HG02798 (cell line): ENCODE measurements around the gene PARP12.

Experiments used
- ATAC-seq: cut with Tn5 transposase; IDR thresholded peaks from one replicate; pipeline ENCODE4 v1.9.1; 2021; ENCODE audit warnings: mild to moderate bottlenecking; ENCODE audit not compliant: unreplicated experiment, poor library complexity

Gene PARP12

DNA sequence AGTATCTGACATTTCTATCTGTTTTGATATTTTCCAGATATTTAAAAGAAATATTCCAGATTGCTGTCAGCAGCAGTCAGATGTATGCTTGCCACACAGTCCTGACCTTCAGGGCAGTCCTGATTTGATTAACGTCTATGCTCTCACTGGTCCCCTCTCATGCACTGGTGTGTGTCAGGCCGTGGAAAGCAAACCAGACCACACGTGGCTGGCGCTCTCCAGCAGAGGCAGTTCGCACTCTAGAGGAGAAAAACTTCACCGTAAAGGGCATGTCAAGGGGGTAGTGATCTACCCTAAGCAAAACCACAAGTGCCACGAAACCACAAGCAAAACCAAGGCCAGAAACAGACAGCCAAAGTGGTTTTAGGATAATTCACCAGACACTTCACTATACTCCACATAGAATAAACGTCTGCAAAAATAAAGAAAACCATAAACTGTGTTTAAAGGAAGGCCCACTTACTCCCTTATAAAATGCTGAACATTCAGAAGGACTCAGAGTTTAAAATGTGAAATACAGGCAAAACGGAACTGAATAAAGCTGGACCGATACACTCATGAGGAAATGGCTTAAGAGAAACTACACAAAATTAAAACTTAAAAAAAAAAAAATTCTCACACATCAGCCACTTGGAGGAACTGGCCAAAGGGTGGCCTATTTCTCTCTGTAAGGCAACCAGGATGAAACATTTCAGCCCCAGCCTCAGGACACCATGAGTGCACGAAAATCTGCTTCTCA lies 26.4 kb downstream of the PARP12 start:
- no peak for ATAC-seq

DNA sequence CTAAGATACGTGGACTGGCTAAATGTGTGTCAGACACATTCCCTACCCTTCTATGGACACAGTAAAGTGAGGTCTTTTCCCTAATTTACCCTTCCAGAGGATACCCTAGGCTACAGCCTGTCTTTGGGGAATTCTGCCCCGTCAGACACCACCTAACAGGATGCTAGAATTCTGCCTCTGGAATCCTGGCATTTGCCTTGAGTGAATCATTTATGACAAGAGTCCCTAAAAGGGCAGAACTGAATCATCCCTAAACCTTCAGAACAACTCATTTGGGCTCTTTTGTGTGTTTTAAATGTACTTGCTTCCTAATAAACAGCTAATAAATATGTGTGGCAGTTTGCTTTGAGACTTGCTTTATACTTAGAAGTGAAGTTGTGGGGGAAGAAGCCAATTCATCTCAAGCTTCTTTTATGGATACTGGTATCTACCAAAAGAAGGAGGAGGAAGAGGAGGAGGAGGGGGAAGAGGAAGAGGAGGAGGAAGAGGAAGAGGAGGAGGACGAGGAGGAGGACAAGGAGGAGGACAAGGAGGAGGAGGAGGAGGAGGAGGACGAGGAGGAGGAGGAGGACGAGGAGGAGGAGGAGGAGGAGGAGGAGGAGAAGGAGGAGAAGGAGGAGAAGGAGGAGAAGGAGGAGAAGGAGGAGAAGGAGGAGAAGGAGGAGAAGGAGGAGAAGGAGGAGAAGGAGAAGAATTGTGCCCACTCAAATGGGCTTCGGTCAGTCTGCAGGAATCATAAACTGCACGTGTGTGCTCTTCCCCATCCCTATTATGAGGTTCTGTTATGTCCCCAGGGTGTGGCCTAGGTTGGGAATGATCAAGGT lies 27.1 kb downstream of the PARP12 start:
- no peak for ATAC-seq

DNA sequence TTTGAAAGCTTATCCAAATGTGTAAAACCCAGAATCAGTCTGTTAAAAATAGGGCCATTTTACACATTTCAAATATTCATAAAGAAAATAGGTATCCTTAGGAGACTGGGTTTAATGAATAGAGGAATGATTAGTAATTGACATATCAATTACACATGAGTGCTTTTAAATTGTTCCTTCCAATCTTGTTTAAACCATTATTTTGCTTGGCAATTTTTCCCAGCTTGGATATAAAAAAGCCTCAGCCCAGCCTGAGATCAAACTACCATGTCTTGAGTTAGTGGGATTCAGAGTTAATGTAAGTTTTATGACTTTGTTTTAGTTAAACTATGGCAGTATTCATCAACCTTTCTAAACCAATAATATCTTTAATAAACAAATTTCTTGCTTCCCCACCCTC lies 28.3 kb downstream of the PARP12 start:
- ATAC-seq: no peak

DNA sequence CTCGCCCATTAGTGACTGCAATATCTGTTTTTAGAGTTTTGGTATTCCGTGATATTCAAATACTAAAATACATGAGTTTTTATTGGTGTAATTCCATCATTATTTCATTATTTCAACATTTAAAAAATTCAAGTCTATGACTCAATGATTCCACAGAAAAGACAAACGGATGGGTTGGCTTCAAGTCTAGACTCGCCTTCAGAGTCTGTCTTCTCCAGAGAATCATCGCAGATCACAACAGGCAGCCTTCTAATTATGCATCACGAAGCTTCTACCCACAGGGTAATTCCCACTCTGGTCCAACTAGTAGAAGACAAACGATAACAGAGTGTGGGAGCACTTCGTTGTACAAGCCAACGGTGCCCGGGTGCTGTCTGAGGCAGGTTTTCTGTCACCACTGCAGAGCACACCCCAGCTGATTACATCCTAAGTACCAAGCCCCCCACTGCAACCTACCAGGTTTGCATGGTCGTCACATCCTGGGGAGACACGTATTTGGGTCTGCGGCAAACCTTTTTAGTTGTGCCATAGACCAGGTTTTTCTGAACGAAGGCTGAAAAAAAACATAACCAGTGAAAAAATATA lies 28.9 kb downstream of the PARP12 start:
- no peak for ATAC-seq

DNA sequence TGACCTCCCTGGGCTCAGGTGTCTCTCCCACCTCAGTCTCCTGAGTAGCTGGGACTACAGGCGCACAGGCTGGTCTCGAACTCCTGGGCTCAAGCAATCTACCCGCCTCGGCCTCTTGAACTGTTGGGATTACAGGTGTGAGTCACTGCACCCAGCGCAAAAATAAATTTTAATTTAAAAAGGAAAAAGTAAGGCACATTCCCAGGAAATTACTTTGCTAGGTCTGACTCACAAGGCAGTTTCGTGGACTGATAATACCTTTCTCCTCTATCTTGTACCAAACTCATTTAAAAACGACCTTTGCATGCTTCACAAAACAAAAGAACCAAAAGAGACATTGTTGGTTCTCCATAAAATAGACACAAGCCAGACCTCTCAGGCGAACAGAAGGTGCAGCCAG lies 29.7 kb downstream of the PARP12 start:
- ATAC-seq: no peak

DNA sequence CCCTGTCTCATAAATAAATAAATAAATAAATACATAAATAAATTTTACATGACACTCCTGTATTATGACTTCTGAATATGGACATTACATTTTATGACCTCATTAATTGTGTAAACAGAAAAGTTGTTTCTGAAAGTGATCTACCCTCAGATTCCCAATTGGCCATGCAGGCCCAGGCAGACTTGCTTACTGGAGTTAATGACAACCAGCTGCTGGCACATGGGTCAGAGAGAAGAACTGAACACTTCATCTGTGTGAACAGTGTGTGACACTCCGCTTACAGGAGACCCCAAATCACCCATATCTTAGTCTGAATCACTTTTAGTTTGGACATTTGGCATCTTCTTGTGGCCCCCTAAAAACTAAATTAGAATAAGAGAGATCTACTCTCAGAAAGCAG lies 31.4 kb downstream of the PARP12 start:
- ATAC-seq: no peak

DNA sequence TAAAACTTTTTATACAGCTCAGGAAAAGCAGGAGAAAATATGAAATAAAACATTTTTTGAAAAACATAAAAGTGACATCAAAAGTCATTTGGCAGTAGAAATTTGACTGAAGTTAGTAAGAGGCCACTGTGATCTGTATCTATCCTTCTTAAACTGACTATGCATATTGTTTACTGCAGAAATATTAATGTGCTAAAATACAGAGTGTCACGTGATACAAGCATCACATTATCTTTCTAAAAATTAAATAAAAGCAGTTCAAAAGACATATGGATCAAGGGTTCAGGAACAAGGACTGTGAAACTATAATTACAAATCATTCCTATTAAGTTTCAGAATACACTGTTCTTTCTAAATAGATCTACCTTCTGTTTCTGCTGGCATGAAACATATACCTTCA lies 33.7 kb downstream of the PARP12 start:
- ATAC-seq: no peak

DNA sequence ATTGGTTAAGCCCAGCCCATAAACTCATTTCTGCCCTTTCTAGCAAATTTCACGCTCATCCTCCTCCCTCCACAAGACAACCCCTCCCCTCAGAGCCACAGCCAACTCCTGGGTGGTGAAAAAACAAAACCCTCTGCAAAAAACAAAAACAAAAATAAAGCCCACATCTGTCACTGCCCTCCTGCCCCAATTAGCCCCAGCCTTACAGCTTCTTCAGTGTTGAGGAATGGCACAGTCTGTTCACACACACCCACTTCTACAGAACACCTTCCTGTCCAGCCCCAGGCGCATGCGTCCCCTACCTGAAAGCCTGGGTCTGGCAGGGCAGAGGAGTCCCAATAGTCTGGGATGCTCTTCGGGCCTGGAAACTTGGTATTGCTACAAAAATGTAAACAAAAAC lies 34.4 kb downstream of the PARP12 start:
- no peak for ATAC-seq

DNA sequence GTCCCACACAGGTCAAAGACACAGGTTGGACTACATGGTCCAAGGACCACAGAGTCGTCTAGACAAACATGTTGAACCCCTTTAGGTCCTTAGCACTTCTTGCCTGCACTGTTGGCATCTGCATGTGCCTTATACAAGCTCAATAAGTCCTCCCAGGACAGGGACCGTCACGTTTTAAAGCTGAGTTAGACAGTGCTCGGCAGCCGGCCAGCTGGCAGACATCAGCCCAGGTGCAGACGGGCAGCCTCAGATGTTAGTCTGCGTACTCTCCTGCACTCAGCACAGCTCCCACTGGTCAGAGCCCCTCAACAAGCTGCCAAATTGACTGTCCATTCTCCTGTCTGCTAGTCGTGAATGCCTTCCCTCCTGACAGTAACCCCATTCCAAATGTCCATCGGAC lies 34.9 kb downstream of the PARP12 start:
- ATAC-seq: no peak

DNA sequence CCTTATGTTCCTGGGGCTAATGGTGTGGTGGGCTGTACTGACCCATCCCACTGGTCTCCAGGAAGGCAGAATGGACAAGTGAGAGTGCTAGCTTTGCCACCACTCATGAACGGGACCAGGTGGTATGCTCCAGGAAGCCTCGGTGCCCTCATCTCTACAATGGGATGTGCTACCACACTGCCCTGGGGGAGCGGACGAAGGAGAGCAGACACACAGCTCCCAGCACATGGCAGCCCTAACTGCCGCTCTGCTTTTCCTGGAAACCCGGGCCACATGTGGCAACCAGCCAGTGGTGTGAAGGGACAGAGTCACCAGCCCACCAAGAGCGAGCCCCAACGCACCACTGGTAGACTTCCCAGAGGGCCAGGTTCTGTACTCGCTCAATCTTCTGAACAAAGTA lies 35.8 kb downstream of the PARP12 start:
- no peak for ATAC-seq

DNA sequence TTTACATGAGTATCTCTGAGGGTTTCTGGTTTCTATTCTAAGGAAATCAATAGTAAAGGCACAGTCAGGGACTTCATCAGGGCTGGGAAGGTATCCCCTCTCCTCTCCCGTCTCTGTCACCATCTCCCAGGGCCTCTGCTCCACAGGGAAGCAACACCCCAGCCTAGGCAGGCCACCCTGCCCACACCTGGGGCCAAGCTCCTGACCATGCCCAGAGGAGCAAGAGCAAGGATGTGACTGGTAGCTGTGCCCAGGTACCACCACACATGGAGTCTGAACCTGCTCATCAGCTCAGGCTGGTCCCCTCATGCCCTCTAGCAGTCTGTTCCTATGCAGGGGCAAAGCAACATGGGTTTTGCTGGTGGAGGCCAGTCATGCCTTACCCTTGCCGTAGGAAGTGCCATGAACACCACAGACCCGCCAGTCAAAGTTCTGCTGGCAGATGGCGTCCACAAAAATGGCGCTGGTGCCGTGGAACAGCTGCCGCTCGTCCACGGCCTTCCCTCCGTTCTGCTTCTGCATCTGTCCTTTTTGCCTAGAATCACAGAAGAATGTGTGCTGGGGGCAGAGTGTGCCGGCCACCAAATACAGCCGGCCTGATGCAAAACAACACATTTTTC lies 36.8 kb downstream of the PARP12 start:
- ATAC-seq: no peak

DNA sequence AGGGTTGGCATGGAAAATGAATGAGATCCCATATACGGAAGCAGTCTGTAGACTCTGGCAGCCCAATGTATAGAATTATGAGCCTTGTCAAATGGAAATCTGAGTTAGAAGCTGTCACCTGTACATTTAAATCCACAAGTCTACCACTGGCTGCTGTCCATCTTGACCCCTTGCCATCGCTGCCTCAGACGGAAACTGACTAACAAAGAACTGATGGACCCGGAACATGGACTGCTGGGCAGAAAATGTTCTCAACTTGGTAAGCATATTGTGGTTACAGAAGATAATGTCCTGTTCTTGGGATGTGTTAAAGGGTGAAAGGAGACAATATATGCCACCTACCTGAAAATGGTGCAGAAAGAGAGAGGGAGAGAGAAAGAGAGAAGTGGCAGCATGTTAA lies 37.5 kb downstream of the PARP12 start:
- no peak for ATAC-seq

DNA sequence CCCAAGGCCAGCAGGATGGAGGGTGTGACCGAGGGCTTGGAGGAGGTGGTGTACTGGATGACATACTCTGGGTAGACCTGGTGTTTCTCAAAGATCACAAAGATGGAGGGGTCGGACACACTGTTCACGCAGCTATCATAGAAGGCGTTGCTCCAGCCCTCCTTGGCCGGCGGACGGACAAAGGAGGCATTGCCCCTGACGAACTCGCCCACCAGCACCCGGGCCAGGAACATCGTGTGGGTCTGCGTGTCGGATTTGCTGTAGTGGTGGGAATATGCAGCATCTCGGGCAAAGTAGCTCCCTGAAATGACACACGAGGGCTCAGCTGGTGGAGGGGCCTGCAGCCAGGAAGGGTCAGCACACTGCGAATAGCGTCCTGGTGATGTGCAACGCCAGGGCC lies 38.2 kb downstream of the PARP12 start:
- ATAC-seq: no peak

DNA sequence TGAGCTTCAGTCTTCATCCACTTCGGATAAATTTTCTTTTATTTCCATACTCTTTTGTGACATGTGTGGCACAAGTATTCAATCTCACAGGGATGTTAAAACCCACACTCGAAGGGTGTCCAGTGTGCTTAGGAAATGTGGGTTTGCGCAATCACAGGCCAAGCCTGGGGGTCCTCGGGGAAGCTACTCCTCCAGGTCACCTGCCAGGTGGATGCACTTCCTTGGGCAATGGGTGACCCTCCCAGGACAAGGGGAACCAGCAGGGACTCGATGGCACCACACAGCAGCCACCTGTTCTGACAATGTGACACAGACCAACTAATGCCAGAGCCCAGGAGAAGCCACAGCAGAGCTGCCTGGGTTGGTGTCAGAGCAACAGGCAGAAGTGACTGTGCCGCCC lies 39.0 kb downstream of the PARP12 start:
- no peak for ATAC-seq

DNA sequence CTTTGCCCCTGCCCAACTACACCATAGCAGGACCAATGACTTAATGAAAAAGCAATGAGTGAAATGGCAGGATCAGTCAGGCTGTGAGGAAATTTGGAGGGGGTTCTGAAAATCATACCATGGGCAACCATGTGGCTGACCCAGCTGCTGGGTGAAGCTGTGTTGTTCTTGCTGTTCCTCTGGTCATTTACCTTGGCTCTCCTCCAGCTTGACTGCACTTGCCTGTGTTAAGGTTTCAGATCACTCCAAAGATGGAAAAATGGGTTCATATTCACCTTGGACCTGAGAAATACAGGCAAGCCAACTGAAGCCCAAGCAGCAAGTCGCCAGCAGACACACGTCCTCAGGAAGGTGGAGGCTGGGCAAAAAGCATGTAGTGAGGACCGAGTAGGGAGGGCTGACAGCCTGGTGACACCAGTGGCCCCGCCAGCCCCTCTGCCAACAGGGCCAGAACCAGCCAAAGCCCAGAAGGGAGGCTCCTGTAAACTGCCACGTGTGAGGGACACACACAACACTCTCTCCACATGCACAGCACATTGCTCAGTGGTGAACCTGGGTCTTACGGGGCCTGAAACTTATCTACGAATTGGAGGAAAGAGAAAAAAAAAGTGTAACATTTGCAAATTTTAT lies 40.1 kb downstream of the PARP12 start:
- no peak for ATAC-seq

DNA sequence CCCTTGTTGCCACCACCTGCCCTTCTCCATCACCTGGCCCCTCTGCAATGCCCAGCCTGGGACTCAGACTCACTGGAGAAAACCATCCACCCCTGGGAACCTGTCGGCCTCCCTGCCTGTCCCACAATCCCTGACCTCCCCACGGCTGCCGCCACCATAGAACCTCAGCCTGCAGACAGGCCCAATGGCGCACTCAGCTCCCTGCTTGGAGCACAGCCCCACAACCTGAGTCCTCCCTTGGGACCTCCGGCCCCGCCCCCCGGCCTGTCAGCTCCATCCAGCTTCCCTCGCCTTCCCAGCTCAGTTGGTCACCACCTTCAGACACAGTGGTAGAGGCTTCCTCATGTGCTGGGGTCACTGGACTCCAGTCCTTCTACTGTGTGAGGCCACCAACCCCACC lies 41.1 kb downstream of the PARP12 start:
- ATAC-seq: no peak

DNA sequence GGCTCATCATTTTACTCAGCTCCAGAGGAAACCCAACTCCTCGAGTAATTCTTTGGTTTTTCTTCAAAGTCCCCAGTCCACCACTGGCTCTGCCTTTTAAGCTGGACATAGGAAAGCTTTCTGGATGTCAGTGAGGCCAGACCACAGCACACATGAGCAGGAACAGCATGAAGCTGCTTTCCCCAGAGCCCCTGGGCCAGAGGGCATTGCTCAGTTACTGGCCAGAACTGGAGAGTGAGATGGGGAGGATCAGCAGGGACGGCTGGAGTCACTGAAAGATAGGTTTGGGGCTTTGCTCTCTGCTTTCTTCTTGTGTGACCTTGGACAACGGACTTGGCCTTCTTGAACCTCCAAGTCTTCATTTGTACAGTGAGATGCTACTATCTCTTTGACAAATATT lies 43.1 kb downstream of the PARP12 start:
- no peak for ATAC-seq

DNA sequence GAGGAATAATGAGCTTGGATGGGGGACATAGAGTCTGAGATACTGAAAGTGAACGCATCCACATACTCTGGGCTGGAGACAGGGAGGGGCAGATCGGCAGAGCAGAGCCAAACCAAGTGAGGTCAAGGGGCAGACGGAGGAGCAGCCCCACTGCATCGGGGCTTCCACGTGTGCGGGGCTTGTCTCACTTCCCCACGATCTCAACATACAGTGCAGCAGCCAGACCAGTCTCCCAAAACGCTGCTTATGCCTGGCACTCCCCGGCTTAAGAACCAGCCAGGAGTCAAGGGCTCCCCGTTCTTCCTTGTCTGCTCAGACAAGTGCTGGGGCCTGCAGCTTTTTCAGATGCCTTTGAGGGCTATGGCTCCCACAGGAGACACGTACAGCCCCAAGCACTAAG lies 43.6 kb downstream of the PARP12 start:
- no peak for ATAC-seq

DNA sequence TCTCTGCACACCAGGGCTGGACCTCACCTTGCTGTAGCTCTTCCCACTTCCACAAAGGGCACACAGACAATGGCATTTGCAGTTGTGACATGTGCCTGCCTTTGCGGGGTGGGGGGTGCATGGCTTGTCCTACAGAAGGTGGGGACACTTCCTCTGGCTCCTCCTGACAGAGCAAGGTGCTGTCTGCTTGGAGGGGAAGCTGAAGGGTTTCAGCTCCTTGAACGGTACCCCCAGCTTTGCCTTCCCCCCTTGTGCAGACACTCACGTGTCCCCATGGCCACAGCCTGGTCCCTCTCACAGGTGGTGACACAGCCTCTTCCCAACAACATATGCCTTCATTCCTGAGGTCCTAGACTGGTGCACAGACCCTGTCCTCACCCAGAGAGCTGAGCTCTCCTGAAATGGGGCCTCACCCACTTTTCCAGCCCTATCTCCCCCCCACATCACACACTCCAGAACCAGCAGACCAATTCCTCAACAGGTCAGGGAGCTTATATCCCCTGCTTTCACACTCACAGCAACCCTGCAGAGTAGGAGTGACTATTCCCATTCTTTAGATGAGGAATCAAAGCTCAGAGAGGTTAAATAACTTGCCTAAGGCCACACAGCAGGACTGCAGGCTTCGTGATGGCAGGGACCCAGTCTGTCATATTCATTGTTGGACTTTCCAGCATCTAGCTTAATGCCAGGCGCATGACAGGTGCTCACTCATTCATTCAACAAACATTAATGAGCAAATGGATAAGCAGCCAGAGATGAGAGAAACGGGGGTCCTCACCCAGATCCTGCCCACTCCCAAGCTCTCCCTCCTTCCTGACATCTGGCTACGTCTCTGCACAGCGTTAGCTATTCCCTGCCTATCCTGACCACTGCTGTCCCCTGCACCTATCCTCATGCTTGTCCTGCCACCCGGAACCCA lies 44.4 kb downstream of the PARP12 start:
- no peak for ATAC-seq

DNA sequence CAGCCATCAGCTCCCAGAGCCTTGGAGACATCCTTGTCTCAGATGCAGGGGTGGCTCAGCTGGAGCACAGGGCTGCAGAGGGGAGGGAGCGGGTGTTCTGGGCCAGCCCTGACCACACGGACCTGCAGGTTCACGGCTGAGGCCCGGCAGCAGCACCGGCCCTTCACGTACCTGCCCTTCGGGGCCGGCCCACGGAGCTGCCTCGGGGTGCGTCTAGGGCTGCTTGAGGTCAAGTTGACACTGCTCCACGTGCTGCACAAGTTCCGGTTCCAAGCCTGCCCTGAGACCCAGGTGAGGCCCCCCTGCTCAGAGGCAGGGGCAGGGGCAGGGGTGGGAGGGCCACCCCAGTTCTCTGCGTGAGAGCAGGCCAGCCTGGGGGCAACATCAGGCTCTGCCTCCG lies 45.2 kb downstream of the PARP12 start:
- no peak for ATAC-seq
